ENCODE measurements around the gene TIRAP.

TIRAP gene

DNA sequence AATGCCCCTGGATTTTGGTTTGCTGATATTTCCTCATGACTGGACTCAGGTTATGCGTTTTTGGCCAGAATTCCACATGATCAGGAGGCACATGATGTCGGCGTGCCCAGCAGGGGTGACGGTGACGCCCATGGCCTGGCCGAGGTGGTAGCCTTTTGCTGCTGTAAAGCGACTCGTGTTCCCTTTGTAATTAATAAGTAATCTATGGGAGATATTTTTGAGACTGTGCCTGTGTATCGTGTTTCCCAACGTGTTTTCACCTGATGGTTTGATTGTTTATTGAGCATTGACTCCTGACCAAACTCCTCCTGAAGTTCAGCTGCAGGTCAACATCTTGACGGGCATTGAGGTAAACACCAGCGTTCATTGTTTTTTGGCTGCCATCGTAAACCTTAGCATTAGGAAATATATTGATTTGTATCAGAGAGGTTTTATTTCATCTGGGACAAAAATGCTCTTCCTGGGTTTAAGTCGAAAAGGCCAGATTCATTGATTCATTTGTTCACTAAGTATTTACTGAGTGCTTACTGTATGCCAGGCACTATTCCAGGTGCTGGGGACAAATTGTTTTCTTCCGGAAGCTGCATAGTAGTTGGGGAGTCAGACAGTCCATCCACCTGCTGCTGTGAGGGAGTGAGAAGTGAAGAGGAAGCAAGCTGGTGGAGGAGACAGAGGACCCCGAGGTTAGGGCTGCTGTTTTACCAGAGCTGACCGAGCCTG, 44.5 kb downstream of the TIRAP start:
- DNase-seq (ENCODE audit: low spot score) = no peak

DNA sequence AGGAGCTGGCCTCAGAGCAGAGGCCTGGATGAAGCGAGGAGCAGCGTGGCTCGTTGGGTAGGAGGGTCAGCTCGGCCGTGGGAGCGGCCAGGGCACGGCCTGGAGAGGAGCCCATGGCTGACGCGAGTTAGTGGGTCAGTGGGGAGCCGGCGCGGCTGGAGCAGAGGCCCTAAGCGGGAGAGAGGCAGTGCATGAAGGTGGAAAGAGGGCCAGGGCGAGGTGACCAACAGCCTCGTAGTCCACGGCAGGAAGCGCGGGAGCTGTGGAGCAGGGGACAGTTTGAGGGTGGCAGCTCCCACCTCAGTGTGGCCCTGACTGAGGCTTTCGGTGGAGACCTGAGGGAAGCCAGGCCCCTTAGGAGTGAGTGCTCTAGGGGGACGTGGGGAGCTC, 45.1 kb downstream of the TIRAP start:
- DNase-seq (ENCODE audit: low spot score) = no peak

DNA sequence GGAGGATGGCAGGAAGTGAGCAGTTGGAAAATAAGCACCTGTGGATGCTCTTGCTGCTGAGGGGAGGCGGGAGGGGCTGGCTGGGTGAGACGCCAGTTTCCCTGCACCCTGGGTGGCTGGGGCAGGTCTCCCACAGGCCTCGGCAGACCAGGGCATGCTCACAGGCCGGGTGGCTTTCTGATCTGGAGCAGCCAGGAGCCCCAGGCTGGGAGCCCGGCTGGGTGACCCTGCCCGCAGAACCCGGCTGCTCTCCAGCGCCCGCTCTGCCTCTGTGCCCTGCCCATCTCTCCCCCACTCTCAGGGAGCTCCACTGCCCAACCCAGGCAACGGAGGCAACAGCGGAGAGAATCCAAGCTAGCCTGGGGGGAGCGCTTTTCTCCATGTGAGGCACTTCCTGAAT, 45.6 kb downstream of the TIRAP start:
- no peak for DNase-seq (ENCODE audit: low spot score)

DNA sequence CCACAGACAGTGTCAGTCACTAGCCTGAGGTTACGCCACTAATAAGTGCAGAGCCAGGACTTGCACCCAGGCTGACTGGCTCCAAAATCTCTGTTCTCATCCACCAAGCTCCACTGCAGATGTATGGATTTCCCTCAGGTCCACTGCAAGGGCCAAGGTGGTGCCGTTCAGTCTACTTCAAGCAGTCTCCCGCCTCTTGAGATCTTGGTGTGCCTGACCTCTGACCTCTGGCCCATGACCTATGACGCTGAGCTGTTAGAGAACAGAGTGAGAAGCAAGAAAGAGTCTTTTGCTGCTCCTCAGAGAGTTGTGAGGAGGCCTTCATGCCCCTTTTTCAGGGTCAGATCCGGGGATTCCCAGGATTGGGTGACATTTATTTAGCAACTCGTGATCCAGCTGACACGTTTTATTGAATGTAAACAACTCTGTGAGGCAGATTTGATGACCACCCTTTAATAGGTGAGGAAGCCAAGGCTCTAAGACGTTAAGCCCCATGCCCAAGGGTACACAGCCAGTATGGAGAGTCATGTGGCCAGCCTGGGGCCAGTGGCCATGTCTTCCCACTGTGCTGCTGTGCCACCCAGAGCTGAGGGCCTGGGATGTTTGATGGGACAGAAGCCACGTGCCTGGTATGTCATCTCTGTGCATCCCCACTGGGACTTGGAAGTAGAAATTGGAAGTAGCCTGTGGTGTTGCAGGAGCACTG, 46.2 kb downstream of the TIRAP start:
- no peak for DNase-seq (ENCODE audit: low spot score)

DNA sequence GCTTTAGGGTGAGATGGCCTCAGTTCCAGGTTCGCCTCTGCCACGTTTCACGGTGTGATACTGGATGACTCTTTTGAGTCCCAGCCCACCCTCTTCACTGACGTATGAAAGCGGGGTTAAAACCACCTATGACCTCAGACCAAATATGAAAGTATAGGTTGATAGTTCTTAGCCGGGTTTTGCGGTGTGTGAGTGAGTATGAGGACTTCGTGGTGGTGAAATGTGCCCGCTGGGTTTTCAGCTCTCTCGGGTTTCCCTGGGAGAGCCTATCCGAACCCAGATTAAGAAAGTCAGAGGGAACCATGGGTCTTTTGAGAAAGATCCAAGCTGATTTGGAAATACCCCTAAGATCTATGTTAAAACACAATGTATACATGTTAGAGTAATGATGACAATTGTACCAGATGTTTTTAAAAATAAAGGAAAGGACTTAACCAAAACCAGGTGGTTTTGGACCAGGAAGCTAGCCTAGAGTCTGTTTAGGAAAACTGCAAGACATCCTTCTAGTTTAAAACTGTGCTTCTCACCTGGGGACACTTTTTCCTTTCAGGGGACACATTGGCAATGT, 46.8 kb downstream of the TIRAP start:
- DNase-seq (ENCODE audit: low spot score) = no peak

DNA sequence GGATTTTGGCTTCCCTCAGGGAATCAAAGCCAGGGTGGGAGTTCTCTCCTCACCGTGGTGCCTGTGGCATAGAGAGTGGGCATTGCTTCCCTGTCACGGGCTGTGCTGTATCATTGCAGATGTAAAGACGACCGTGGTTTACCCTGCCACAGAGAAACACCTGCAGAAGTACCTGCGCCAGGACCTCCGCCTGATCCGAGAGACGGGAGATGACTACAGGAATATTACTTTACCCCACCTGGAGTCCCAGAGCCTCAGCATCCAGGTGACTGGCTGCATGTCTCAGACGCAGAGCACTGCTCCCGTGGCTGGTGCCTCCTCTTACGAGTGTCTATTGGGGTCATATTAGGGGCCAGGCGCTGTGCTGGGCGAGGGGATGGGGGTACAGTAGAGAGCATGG, 48.4 kb downstream of the TIRAP start:
- no peak for DNase-seq (ENCODE audit: low spot score)

DNA sequence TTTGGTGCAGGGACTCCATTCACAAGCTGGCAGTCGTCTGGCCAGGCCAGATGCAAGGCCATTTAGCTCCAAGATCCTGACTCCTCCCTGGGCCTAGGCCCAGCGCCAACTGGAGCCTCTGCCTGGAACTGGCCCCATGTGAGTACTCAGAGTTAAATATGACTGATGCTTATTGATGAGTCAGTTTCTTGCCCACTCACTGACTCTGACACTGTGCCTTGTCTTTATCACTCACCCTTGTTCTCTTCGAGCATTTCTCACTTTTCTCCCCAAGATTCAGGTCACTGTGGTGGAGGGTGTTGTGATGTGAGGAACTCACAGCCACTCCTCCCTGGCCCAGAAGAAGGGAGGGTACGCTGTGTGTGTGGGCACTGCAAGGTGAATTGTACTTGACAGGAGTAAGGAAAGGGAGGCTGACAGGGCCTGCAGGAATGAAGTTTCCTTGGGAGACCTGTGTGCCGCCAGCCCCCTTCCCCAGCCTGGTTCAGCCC, 49.4 kb downstream of the TIRAP start:
- peak; percentile 95 for DNase-seq (ENCODE audit: low spot score)

DNA sequence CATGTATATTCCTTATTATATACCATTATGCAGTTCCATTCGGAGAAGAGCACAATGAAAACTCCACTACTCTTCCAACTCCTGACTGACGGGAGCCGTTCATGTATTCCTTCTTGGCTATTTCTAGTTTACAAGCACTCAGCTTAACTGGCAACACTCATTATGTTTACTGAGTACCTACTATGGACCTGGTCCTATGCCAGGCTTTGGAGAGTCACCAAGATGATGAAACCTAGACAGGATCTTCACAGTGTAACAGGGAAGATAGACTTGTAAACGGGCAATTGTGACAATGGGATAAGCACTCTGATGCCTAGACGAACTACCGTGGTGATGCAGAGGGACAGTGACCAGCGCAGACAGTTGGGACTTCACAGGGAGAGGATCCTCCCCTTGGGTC, 50.2 kb downstream of the TIRAP start:
- DNase-seq (ENCODE audit: low spot score) = no peak

DNA sequence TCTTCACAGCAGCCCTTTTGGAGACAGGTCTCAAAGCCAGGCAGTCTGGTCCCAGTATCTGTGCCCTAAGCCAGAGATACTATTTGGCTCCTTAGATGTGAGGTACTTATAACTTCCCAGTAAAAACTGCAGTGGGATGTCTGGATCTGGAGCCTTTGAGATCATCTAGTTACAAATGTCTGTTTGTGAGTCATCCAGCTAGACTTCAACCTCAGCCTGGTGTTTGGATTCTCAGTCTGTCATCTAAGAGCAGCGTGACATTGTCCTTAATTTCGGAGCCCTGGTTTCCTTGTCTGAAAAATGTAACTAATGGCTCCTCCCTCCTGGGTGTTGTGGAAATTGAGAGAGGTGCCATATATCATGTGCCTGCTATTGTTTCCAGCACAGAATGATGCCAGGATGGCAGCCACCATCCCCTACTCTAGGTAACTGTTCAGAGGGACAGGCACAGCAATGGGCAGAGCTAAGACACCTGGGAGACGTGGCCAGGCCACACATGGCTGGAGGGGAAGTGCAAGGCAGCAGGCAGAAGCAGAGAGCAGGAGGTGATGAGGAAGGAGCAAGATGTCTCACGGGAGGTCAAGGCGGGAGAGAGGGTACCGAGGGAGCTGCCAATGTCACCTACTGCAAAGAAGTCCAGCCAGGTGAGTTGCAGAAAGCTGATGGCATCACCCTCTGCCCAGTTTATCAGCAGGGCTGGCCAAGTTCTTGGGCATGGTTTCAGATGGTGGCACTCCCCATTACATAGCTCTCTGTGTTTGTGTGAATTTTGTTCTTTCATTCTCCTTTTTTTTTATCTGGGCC, 52.0 kb downstream of the TIRAP start:
- peak; percentile 68 for DNase-seq (ENCODE audit: low spot score)

DNA sequence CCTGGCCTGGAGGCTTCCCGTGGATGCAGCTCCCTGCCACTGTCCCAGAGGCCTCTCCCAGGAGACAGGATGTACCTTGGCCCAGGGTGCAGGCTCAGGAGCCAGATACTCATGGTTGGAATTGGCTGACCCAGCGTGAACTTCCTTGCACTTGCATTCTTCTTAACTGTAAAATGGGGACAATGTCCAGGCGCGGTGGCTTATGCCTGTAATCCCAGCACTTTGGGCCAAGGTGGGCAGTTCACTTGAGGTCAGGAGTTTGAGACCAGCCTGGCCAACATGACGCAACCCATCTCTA, 52.5 kb downstream of the TIRAP start:
- no peak for DNase-seq (ENCODE audit: low spot score)

DNA sequence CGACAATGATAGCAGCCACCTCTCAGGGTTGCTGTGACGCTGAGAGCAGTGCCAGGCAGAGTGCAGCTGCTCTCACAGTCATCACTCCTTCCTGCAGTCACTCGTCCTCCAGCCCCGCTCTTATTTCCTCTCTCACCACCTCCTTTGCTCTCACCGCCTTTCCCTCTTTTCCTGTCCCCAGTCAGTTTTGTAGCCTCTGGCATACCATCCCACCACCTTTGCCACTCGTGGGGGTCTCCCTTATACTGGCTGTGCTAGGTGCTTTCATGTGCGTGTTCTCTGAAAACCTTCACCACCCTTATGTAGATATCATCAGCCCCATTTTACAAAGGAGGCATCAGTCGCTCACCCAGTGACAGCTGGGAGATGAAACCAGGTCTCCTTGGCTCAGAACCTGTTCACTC, 53.2 kb downstream of the TIRAP start:
- DNase-seq (ENCODE audit: low spot score) = no peak

DNA sequence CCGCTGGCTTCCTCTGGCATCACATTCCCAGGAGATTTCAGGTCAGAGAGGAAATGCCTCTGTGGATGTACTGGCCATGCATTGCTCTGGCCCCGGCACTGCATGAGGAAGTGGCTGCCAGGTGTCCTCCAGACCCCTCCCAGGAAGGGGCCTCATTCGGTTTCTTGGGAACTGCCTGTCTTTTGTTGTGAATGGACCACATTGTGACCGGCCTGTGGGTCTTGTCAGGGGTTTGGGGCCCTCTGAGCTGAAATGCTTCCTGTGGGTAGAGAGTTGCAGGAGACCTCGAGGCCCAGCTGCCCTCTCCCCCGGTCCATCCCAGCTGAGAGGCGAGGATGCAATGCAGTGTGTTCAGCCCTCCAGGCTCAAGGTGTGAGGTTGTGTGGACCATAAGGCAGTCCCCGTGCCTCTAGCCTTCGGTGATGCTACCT, 53.8 kb downstream of the TIRAP start:
- DNase-seq (ENCODE audit: low spot score) = no peak

DNA sequence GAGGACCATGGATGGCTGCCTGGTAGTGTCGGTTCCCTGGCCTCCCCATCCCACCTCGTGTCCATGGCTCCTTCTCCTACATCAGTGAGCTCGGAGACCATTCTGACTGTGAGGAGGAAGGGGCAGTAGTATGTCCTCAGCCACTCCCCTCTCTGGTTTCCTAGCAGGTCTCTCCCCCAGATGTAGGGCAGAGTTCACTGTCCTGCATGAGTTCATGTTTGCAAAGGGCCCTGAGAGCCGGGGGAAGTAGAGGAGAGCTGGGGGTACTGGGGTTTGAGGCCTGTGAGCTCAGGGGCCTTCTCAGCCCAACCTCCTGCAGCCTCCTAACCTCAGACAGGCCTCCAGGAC, 54.2 kb downstream of the TIRAP start:
- DNase-seq (ENCODE audit: low spot score) = no peak

DNA sequence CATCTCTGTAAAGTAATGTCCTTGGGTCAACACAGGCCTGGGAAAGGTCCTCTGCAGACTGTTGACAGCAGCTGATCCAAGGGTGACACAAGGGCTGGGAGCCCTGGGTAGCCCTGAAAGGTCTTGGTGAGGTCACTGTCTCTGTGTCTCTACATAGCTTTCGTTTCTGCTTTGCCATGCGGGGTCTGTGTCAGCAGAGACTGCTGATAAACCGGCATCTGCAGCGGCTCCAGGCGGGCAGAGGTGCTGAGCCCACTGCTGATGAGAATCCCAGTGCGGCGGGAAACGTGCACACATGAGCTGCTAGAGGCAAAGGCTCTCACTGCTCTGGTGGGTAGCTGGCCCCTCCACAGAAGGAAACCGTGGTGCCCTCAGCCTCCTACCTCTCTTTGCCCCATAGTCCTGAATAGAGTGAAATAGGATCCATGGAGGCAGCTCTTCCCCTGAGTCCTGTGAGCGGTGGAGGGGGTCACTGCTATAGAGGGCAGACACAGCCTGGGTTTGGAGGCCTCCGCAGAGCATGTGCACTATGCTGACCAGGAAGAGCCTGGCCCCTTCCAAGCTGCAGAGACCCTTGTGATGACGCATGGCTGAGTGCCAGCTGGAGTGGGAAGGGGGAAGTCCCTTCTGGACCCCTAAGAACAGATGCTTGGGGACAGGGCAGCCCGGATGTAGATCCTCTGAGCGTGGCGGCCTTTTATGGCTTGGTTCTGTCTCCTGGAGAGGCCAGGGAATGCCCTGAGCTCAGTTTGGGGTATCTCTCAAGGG, 54.8 kb downstream of the TIRAP start:
- DNase-seq (ENCODE audit: low spot score) = no peak

DNA sequence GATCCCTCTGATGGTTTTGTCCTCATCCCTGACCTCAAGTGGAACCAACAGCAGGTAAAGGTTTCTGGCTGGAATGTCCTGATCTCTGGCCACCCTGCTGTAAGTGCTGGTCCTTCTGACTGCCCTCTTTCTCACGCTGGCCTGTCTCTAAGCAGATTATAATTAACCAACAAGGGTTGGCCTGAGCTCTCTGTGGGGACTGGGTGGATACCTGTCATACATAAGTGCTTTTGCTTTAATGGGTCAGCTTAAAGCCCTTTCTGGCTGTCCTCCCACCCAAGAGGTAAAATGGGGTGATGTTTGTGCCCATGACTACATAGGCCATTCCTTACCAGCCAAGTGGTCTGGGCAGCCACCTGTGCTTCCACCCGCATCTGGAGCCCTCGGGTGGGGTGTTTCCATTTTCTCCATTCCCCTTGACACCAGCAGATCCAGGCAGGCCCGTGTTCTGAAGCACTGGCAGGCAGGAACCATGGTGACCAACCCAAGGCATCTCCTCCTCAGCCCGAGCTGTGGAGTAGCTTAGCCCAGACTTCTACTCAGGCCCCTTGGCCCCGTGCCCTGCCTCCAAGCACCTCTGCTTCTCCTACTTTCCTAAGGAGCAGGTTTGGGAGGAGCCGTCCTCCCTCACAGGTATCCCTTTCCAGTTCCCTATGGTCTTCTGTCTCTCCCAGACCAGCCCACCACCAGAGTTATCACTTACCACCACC, 55.6 kb downstream of the TIRAP start:
- DNase-seq (ENCODE audit: low spot score) = no peak

DNA sequence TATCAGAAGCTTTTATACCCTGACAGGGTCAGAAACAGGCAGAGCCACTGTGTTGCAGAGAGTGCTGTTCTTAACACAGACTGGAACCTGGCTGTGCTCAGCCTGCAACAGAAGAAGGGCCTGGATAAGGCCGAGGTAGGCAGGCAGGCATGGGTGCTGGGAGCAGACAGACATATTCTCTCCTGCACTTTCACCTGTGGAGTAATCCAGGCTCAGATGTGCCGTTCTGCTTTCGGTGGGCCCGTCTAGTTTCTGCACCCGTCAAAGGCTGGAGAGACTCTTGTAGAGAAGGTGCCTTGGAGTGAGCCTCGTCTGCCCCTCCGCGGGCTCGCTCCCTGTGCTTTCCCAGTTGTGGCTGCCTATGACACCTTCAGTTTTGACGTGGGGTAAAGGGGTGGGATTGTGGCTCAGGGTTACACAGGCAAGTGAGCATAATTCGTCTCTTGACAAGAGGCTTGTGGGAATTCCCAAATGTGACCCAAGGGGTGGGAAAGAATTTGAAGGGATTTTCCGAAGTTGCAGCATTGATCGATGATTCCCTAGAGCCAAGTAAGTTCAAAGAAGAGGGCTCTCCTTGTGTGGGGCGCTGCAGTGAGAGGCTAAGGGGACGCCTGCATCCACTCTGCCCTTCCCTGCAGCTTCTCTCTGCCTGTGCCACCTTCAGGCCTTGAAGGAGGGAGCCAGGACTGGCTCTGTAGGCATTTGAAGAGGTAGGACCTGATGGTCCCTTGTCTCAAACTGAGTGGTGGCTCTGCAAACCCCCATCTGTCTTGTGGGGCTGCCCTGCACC, 56.4 kb downstream of the TIRAP start:
- no peak for DNase-seq (ENCODE audit: low spot score)

DNA sequence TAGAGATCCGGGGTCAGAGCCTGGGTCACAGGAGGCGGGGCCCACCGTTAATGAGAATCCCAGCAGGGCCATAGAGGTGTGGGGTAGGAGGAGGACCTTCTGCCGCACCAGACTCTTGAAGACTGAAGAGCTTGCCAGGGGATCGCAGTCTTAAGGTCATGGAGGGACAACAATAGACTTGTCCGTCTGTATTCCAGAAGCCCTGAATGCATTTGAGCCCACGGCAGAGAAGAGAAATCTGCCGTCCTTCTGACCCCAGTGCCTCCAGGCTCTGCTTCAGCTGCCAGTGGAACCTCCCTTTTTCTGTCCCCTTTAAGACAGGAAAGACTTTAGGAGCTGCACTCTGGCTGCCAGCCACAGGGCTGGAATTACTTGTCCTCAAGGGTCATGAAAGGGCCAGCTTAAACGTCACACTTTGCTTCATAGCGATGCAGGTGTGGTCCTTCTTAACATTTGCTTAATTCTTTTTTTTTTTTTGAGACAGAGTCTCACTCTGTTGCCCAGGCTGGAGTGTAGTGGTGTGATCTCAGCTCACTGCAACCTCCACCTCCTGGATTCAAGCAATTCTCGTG, 57.1 kb downstream of the TIRAP start:
- no peak for DNase-seq (ENCODE audit: low spot score)

DNA sequence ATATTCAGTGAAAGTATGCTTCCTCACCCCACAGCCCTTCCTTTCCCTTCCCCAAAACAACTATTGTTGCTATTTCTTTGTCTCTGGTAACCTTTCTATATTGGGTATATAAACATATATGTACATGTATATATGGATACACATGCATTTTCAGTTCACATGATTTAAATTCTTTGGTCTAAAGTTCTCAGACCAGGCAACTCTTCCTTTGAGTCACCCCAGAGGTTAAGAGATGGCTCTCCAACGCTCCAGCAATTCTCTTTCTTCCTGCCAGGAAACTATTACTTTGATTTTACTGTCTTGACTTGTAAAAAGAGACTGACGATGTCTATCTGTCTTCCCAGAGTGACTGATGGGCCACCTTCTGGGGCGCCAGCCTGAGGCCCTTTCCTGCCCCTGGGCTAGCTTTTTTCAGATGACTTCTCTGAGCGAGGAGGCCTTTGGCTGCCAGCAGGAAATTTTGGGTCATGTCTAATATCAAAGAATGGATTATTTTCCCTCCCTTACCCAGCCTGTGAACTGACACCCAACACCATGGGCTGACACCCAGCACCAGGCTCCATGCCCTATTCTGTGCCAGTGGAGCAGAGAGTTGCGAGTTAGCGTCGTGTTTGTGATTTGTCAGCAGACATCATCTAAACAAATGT, 58.2 kb downstream of the TIRAP start:
- no peak for DNase-seq (ENCODE audit: low spot score)

DNA sequence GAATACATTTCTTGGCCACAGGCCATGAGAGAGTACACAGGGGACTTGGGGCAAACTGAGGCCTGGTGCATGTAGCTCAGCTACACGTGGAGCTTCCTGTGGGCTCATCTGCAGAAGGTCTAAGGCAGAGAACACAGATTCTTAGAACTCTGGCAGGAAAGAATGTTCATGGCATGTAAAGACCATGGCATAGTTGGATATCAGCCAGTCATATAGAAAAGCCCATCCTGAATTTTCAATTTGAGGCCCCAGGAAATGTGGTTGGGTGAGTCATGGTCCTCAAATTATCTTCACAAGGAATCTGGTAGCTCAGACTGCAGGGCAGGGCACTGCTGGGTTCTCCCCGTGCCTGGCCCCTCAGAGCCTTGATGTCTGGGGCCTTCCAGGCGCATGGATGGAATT, 58.9 kb downstream of the TIRAP start:
- DNase-seq (ENCODE audit: low spot score) = peak; percentile 59

DNA sequence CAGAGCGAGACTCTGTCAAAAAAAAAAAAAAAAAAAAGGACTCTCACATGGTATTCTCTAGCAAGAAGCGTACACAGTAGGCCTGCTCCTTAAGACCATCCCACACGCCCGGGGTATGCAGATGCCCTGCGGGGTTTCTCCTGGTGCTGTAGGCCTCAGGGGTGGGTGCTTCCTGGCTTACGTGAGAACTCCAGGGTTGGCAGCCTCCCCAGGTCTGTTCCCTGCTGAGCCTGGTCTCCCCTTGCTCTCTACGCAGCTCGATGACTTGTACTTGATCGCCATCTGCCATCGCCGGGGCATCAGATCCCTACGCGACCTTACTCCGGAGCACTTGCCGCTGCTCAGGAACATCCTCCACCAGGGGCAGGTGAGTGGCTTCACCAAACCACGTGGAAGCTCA, 60.2 kb downstream of the TIRAP start:
- DNase-seq (ENCODE audit: low spot score) = no peak
